NCI-H1436 (cell line): ENCODE data around the gene PIAS4.
"Not testable (repeated sequence)": the region's sequence is repeated elsewhere in the genome, so short reads cannot be mapped to it uniquely, and the experiment has no call there.

Source experiments
- DNase-seq: peaks from one replicate; lab custom pipeline; 2025; lab: John Stamatoyannopoulos, UW

The PIAS4 gene

GRCh38 chr19:4007021-4007835, at the start of gene PIAS4:
TSS of gene PIAS4 (plus strand) at chr19:4007736. CDS start at chr19:4007761, 25 bp downstream.
- peak; percentile 96 for DNase-seq

GRCh38 chr19:3958836-3959765, 48.4 kb upstream of the PIAS4 start:
- no peak for DNase-seq

GRCh38 chr19:3959766-3960131, 47.8 kb upstream of the PIAS4 start:
- no peak for DNase-seq

- DNase-seq, result no peak
Measured at GRCh38 chr19:3961007-3961406, 46.5 kb upstream of the PIAS4 start.

- no peak for DNase-seq
Measured at GRCh38 chr19:3963458-3964255, 43.9 kb upstream of the PIAS4 start.

GRCh38 chr19:3964256-3965194, 43.0 kb upstream of the PIAS4 start:
- DNase-seq, result no peak

GRCh38 chr19:3966051-3967017, 41.2 kb upstream of the PIAS4 start:
- DNase-seq, result no peak

GRCh38 chr19:3967983-3968382, 39.6 kb upstream of the PIAS4 start:
- DNase-seq, result not testable (repeated sequence)

- DNase-seq, result no peak
Measured at GRCh38 chr19:3968556-3969434, 38.7 kb upstream of the PIAS4 start.

GRCh38 chr19:3969435-3970312, 37.9 kb upstream of the PIAS4 start:
- DNase-seq, result no peak

GRCh38 chr19:3970313-3970807, 37.2 kb upstream of the PIAS4 start:
- DNase-seq, result no peak

GRCh38 chr19:3970808-3971598, 36.5 kb upstream of the PIAS4 start, which contains the start of gene DAPK3:
TSS of gene DAPK3 (minus strand) at chr19:3971099. CDS start at chr19:3969735, 1,364 bp downstream.
- peak; percentile 96 for DNase-seq

GRCh38 chr19:3975144-3975543, 32.4 kb upstream of the PIAS4 start:
- no peak for DNase-seq

- no peak for DNase-seq
Measured at GRCh38 chr19:3975637-3976087, 31.9 kb upstream of the PIAS4 start.

GRCh38 chr19:3976495-3977241, 30.9 kb upstream of the PIAS4 start:
- no peak for DNase-seq
